ENCODE data around the gene RMND1. TPM values are rescaled to one million over a fixed set of nuclear protein-coding genes. Genes with fewer than 3 reads are reported as not detected.
A peak's percentile ranks its signal among the peaks of the same experiment; 100 is the strongest.

The RMND1 gene
- total and polyA plus RNA-seq, 2 experiments from 2014 or later: 29.9 to 30.6 TPM

DNA sequence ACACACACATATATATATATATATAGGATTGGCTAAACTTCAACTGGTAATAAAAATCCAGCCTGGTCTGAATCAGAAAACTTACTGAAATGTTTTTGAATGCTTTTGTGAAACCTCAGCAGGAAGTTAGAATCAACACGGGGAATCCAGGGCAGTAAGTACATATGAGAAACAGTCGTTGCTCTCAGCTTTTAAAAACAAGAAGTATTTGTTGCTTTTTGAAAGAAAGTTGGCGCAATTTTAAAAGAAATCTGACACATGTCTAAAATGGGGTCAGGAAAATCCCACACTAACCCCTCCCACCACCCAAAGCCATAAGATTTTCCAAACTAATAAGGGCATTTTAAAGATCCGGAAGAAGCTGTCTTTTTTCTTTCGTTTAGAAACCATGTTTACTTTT lies 30.4 kb upstream of the RMND1 start:
- peak; percentile 53 for DNase-seq
- H3K79me2 ChIP-seq (ENCODE audit: insufficient read depth): no peaks in the 10 kb centered on the region
- H3K27me3 ChIP-seq (replicated peaks; ENCODE audit: insufficient read depth): no peaks in the 10 kb centered on the region
- 3 to 6% methylated on average over 5 of the region's 5 CpGs for WGBS, 2 experiments (ENCODE audit: low coverage in 1 of 2, low lambda C conversion rate in 2 of 2, missing lambda C conversion rate in 2 of 2)
- TF ChIP-seq EZH2 (IDR thresholded peaks at IDR 0.05; ENCODE audit: insufficient read depth, poor library complexity, severe bottlenecking): no peak
- no peak for TF ChIP-seq EZH2phosphoT487 (IDR thresholded peaks at IDR 0.05; ENCODE audit: insufficient read depth, low read depth)
- H3F3A ChIP-seq (ENCODE audit: insufficient read depth): peaks cover 6% of the 10 kb centered on the region; the same call in 1 of the 2 replicates
- no peaks in the 10 kb centered on the region for H3K9me3 ChIP-seq (ENCODE audit: low read depth)
- no peaks in the 10 kb centered on the region for H3K36me3 ChIP-seq (ENCODE audit: low read depth)
- H3K4me3 ChIP-seq: peak overlapping the region; percentile 64
- peak overlapping the region; percentile 67 for H3K9ac ChIP-seq
- peak overlapping the region; percentile 82 for H3K4me2 ChIP-seq (ENCODE audit: unreplicated experiment)
- H2AFZ ChIP-seq: peak overlapping the region; percentile 89
- no peaks in the 10 kb centered on the region for H3K9me2 ChIP-seq (ENCODE audit: insufficient read depth)
- peaks cover 20% of the 10 kb centered on the region; the same call in 1 of the 2 replicates for H3K4me1 ChIP-seq (ENCODE audit: insufficient read depth)
- no peaks in the 10 kb centered on the region for H4K20me1 ChIP-seq (ENCODE audit: insufficient read depth)
- H3K27ac ChIP-seq: peak overlapping the region; percentile 29
- in situ Hi-C loops (cut with MboI): no loop called here

DNA sequence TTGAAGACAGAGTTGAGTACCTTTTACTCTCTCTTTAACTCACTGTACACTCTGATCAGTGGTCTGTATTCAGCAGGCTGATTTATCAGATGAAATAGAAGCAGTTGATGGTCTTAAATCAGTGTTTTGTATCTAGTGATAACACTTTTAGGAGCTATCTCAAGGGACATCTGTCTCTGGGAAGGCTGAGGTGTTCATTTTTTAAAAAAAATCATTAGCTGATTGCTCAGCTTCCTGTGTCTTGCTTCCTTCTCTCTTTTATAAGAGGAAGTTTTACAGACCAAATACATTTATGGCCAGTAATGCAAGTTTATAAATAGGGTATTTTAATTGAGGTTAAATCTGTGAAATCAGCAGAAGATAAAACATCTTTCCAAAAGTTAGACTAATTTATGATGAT lies 29.9 kb upstream of the RMND1 start:
- Histone ChIP-seq H3K4me1 (ENCODE audit: insufficient read depth) (peaks cover 20% of the 10 kb centered on the region; the same call in 1 of the 2 replicates), H3K9ac (no peak overlapping the region), H3K9me2 (ENCODE audit: insufficient read depth) (no peaks in the 10 kb centered on the region), H3K27ac (no peak overlapping the region), H3K36me3 (ENCODE audit: low read depth) (no peaks in the 10 kb centered on the region), H2AFZ (peak overlapping the region; percentile 60), H3K4me2 (ENCODE audit: unreplicated experiment) (peak overlapping the region; percentile 82), H3F3A (ENCODE audit: insufficient read depth) (peaks cover 6% of the 10 kb centered on the region; the same call in 1 of the 2 replicates), H4K20me1 (ENCODE audit: insufficient read depth) (no peaks in the 10 kb centered on the region), H3K79me2 (ENCODE audit: insufficient read depth) (no peaks in the 10 kb centered on the region), H3K27me3 (replicated peaks; ENCODE audit: insufficient read depth) (no peaks in the 10 kb centered on the region), H3K9me3 (ENCODE audit: low read depth) (no peaks in the 10 kb centered on the region), H3K4me3 (no peak overlapping the region)
- DNase-seq: peak; percentile 24
- TF ChIP-seq EZH2 (IDR thresholded peaks at IDR 0.05; ENCODE audit: insufficient read depth, poor library complexity, severe bottlenecking) (no peak), EZH2phosphoT487 (IDR thresholded peaks at IDR 0.05; ENCODE audit: insufficient read depth, low read depth) (no peak)
- in situ Hi-C loops (cut with MboI): no loop called here

DNA sequence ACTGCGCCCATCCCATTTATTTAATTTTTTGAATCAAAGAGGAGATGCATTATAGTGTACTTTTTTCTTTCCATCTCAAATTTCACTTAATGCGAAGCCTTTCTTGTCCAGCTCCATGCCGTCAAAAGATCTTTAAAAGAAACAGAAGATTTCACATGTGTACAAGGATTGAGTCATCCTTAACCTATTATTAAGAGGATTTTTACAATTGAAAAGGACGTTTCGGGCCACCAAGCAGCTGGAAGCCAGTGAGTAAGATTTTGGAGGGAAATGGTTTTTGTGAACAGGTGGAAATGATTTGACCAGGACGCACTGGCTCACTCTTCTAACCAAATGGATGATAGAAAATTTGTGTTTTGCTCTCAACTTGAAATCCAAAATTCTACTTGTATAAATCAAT lies 26.7 kb upstream of the RMND1 start:
- in situ Hi-C loops (cut with MboI): no loop called here
- Histone ChIP-seq H4K20me1 (ENCODE audit: insufficient read depth) (no peaks in the 10 kb centered on the region), H3K4me3 (no peak overlapping the region), H3K9me3 (ENCODE audit: low read depth) (no peaks in the 10 kb centered on the region), H3K4me1 (ENCODE audit: insufficient read depth) (peaks cover 14% of the 10 kb centered on the region), H3K27me3 (replicated peaks; ENCODE audit: insufficient read depth) (no peaks in the 10 kb centered on the region), H3F3A (ENCODE audit: insufficient read depth) (no peaks in the 10 kb centered on the region), H3K36me3 (ENCODE audit: low read depth) (no peaks in the 10 kb centered on the region), H3K9ac (no peak overlapping the region), H3K79me2 (ENCODE audit: insufficient read depth) (no peaks in the 10 kb centered on the region), H2AFZ (no peak overlapping the region), H3K27ac (no peak overlapping the region), H3K9me2 (ENCODE audit: insufficient read depth) (no peaks in the 10 kb centered on the region), H3K4me2 (ENCODE audit: unreplicated experiment) (no peak overlapping the region)
- TF ChIP-seq EZH2 (IDR thresholded peaks at IDR 0.05; ENCODE audit: insufficient read depth, poor library complexity, severe bottlenecking): no peak
- no peak for TF ChIP-seq EZH2phosphoT487 (IDR thresholded peaks at IDR 0.05; ENCODE audit: insufficient read depth, low read depth)
- peak; percentile 8 for DNase-seq
- WGBS, 2 experiments (ENCODE audit: low coverage in 1 of 2, low lambda C conversion rate in 2 of 2, missing lambda C conversion rate in 2 of 2): 31 to 37% methylated on average over 6 of the region's 6 CpGs

DNA sequence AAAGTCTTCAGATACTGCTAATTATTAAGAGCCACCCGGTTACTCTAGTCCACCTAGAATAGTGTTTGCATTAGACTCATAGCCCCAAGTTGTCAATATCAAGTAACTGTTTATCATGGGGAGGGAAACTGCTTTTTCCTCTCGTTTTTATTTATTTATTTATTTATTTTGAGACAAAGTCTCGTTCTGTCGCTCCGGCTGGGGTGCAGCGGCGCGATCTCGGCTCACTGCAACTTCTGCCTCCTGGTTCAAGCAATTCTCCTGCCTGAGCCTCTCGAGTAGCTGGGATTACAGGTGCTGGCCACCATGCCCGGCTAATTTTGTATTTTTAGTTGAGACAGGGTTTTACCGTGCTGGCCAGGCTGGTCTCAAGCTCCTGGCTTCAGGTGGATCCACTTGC lies 25.8 kb upstream of the RMND1 start:
- no peak for TF ChIP-seq EZH2phosphoT487 (IDR thresholded peaks at IDR 0.05; ENCODE audit: insufficient read depth, low read depth)
- TF ChIP-seq EZH2 (IDR thresholded peaks at IDR 0.05; ENCODE audit: insufficient read depth, poor library complexity, severe bottlenecking): no peak
- no peak for DNase-seq
- H2AFZ ChIP-seq: no peak overlapping the region
- H3K27ac ChIP-seq: no peak overlapping the region
- no peaks in the 10 kb centered on the region for H3K27me3 ChIP-seq (replicated peaks; ENCODE audit: insufficient read depth)
- H3K4me3 ChIP-seq: no peak overlapping the region
- no peaks in the 10 kb centered on the region for H4K20me1 ChIP-seq (ENCODE audit: insufficient read depth)
- no peak overlapping the region for H3K9ac ChIP-seq
- H3K36me3 ChIP-seq (ENCODE audit: low read depth): no peaks in the 10 kb centered on the region
- H3K9me3 ChIP-seq (ENCODE audit: low read depth): no peaks in the 10 kb centered on the region
- H3K79me2 ChIP-seq (ENCODE audit: insufficient read depth): no peaks in the 10 kb centered on the region
- WGBS, 2 experiments (ENCODE audit: low coverage in 1 of 2, low lambda C conversion rate in 2 of 2, missing lambda C conversion rate in 2 of 2): 92% methylated on average over 12 of the region's 12 CpGs
- peaks cover 13% of the 10 kb centered on the region for H3K4me1 ChIP-seq (ENCODE audit: insufficient read depth)
- H3F3A ChIP-seq (ENCODE audit: insufficient read depth): no peaks in the 10 kb centered on the region
- no peak overlapping the region for H3K4me2 ChIP-seq (ENCODE audit: unreplicated experiment)
- in situ Hi-C loops (cut with MboI): no loop called here
- no peaks in the 10 kb centered on the region for H3K9me2 ChIP-seq (ENCODE audit: insufficient read depth)
